GM18873 (cell line): Measurements from ENCODE around the gene PUM2.
"Not testable (repeated sequence)": the region's sequence is repeated elsewhere in the genome, so short reads cannot be mapped to it uniquely, and the experiment has no call there.

Source experiments
- ATAC-seq: cut with Tn5 transposase; IDR thresholded peaks from one replicate; pipeline ENCODE4 v1.9.1; 2021; ENCODE audit warnings: mild to moderate bottlenecking, moderate library complexity, moderate number of reproducible peaks; ENCODE audit not compliant: unreplicated experiment, low FRiP score

PUM2 gene, protein sequence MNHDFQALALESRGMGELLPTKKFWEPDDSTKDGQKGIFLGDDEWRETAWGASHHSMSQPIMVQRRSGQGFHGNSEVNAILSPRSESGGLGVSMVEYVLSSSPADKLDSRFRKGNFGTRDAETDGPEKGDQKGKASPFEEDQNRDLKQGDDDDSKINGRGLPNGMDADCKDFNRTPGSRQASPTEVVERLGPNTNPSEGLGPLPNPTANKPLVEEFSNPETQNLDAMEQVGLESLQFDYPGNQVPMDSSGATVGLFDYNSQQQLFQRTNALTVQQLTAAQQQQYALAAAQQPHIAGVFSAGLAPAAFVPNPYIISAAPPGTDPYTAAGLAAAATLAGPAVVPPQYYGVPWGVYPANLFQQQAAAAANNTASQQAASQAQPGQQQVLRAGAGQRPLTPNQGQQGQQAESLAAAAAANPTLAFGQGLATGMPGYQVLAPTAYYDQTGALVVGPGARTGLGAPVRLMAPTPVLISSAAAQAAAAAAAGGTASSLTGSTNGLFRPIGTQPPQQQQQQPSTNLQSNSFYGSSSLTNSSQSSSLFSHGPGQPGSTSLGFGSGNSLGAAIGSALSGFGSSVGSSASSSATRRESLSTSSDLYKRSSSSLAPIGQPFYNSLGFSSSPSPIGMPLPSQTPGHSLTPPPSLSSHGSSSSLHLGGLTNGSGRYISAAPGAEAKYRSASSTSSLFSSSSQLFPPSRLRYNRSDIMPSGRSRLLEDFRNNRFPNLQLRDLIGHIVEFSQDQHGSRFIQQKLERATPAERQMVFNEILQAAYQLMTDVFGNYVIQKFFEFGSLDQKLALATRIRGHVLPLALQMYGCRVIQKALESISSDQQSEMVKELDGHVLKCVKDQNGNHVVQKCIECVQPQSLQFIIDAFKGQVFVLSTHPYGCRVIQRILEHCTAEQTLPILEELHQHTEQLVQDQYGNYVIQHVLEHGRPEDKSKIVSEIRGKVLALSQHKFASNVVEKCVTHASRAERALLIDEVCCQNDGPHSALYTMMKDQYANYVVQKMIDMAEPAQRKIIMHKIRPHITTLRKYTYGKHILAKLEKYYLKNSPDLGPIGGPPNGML

DNA sequence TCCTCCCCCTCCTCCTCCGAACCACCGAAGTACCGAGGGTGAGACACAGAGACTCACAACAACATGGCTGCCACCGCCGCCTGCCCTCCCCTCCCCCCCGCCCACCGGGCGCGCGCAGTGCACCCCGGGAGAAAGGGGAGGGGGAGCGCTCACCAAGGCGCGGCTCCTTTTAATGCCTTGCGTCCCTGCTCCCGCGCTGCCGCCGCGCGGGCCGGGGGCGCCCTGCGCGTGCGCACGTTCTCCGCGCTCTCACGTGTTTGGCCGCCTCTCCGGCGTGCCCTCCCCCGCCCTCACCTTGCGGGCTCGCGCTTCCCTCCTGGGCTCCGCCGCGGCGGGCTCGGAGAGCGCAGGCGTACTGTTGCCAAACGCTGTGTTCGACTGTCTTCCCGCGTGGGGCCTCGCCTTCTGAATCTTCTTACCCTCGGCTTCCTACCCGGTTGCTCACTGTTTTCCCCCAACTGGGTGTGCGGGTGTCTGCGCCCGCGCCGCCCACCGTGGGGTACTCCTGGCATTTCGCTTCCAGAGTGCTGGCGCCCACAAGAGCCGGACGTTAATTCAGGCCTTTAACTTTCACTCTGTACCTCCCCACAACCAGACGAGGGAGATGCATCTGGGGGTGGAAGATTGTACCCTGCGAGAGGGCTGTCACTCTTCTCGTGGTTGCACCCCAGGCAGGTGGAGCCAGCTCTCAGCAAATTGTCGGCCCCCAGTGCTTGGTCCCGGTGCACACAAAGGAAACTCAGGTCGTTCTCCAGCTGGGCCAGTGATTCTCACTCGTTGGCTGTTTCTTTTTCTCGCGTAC is at the start of gene PUM2:
PUM2 (minus strand) TSS at position 92 of the 802 bp plus-strand sequence. CDS start 23,484 bp downstream, outside the sequence.
- ATAC-seq: peak; percentile 80

DNA sequence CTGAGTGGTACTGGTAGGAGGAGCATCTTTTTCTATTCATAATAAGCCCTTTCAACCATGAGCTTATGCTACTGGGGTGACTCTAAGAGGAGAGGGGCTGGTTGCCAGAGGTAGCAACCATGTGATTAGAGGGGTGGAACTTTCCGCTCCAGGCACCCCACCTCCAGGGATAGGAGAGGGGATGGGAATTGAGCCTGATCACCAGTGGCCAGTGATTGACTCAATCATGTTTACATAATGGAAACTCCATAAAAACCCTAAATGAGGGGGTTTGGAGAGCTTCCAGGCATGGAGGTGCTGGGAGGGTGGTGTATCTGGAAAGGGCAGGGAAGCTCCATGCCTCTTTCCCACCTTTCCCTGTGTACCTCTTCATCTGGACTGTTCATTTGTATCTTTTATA is 49.7 kb upstream of the PUM2 start:
- ATAC-seq: no peak

DNA sequence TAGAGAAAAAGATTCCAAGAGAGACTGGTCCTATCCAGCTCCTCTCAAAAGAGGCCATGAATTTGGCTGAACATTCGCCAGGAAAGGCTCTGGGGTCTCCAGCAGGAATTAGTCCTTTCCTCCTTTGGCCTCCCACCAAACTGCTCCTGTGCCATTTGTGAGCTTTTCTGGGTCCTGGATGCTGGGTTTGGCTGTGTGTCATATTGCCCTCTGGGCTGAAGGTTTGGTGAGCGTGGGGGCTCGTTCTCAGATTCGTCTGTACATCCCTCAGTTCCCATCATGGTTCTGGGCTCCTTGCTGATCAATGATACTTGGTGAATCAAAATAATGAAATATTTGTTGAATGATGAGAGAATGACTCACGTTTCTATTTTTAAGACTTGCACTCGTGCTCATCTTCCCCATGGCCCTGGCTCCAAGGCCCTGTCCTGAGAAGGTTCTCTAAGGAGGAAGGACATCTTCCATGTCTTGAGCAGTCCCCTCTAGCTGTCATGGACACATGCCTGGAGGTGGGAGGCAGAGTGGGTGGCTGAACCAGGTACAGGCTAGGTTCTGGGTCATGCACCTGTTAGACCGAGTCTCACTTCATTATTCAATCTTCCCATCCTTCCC is 48.4 kb upstream of the PUM2 start:
- no peak for ATAC-seq

DNA sequence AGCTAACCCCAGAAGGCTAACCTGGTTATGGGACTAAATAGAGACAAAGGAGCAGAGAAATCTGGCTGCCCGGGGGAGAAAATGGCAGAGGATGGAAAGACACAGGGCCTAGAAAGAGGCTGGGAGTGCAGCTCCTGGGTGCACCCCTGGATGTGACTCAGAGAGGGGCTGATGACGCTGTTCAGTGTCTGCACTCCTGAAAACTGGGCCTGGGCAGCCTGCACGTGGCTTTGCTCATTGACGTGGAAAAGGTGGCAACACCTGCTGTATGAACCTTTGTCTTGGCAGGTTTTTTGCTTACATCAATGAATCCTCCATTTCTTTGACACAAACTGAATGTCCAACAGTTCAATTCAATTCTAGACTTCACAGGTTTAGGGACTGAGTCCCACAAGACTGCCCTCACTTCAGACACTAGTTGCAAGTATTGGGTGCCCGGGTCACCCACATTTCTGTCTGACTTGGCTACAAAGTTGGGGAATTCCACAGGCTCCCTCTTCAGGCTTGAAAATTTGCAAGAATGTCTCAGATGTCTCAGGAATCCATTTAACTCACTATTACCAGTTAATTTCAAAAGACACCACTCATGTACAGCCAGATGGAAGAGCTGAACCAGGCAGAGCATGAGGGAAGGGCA is 47.3 kb upstream of the PUM2 start:
- ATAC-seq: no peak

DNA sequence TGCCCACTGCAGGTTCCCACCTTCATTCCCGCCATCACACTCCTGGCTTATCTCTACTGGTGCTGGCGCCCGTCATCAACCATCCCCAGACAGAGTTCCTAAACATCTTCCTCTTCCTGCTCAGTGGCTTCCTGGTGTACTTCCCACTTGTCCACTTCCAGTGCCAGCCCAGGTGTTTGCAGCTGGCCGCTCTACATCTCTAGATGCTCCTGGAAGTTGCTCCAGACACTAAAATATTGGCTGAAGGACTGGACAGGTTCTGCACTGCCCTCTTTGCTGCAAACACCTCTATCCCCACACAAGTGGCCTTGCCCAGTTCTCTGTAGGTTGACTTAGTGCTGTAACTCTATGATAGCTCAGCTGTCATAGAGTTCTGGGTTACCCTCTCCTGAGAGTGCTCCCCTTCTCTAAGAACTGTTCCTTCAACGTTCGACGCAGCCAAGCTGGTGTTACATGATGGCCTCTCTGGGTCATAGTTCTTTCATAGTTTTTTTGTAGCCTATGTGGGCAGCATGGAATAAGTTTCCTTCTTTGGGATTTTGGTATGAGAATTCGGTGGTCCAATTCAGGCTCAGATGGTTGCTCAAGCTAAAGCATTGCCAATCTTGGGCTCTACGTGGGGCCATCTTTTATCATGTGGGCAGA is 45.8 kb upstream of the PUM2 start:
- no peak for ATAC-seq

DNA sequence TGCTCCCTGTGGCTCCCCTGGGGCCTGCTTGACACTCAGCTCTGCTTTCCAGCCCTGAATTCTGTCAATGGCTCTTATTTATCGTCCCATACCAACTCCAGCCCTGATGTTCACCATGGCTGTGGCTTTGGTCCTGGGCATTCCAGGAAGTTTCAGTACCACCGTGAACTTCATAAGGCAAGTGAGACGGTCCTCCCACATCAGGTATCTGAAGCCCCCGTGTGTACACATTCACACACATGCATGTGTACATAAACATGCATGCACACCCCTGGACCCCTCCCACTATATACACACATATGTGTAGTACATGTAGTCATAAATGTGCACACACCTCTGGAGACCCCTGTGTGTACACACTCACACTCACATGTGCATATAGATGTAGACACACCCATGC is 43.3 kb upstream of the PUM2 start:
- ATAC-seq: no peak

DNA sequence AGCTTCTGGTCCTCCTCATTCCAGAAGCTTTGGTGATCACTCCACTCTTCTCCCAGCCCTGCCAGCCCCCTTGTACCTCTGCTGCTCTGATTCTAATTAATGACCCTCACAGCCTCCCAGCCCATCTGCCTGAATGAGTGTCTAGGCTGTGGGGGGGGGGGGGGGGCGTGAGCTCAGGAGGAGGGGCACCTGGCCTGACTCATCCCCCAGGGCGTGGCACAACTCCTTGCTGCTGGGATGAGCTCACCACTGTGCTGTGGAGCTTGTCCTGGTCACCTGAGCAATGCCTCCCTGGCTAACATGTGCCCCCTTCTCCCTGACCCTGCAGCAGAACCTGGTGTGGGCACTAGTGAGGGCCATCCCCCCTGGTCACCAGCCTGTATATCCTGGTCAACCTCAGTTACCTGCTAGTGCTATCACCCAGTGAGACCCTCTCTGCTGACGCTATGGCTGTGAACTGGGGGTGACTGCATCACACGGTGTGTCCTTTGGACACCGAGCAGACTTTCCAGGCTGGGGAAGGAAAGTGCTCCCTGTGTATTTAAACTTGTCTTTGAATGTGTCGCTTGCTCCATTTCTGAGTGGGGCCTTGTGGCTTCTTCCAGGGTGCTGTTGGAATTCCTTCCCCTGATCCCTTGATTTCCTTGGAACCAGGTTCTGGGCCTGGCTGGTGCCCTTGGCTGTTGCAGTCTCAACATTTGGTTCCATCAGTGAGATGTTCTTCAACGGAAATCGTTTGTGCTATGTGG is 41.5 kb upstream of the PUM2 start:
- no peak for ATAC-seq

DNA sequence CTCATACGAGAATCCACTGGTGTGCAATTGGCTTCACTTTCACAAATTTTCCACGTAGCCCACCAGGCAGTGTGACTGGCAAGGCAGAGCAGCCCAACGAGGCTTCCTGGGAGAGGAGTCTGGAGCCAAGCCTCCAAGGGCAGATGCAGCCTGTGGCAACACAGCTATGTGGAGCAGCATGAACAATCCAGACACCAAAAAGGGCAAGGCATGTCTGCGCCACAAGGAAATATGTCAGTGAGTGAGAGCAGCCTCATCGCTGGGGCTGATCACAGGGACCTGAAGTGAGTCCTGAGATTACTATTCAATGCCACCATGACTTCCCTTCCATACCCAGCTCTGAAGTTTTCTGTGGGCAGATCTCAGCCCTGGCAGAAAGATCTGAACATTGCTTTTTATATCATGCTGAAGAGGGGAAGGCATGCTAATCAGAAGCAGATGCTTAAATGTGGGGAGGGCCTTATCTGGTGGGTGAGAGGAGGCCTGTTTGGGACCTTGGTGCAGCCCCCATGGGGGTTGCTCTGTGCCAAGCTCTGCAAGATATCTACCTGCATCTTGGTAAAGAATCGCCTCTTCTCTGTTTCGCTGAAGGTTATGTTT is 40.0 kb upstream of the PUM2 start:
- no peak for ATAC-seq

DNA sequence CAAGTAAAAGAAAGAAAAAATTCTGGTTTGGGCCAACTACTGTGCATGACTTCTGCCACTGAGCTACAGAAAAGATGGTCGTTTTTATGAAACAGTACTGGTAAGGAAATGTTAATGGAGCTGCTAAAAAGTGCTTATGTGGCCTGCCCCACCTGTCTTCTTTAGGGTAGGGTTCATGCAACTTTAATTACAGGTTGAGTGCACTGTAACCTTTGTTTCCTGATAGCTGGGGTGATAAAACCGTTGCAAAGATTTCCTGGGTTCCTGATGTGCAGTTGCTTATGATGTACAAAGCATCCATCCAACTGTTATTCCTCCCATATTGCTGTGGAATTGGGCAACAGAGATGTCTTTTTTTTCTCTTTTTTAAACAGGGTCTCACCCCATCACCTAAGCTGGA is 34.3 kb upstream of the PUM2 start:
- no peak for ATAC-seq

DNA sequence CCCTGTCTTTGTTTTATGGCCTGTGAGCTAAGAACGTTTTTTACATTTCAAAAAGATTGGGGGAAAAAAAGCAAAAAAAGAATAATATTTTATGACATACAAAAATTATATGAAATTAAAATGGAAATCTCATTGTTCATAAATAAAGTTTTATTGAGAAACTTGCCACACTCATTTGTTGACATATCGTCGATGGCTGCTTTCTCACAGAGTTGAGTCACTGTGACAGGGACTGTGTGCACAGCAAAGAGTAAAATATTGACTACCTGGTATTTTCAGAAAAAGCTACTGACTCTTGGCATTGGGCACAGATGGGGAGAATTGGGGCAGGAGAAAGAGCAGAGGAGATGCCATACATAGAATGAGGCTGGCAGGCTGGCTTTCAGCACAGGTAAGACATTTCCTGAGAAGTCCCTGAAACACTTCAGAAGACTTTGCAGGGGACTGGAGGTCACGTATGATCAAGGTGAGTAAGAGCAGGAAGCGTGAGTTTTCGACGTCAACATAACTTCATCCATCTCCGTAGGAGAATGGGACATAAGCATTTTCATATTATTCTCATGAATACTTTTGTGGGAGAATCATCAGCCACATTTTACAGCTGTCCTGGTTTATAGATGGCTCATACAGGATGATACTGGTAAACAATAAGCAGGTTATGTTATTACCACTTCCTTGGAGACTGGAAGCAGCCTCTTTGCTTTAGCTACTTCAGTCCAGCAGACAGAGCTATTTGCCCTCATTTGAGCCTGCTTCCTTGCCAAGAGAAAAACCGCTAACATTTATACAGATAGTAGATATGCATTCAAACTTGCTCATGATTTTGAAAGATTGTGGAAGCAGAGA is 32.5 kb upstream of the PUM2 start:
- no peak for ATAC-seq

DNA sequence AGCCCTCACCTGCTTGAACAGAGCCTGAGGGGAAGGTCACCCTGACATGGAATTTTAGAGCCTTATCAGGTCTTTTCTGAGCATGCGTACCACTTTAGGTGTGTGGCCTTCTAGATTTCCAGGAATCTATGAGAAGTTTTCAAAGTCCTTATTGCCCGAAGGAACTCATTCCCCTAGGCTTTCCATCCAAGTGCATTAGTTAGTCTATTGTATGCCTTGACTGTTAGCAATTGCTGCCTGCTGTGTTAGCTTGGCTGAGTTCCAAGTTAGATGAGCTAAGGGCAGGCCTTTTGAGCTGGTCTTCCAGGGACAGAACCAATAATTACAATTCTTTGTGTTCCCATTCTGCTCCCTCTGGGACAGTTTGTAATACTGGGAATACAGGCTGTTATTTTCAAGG is 30.8 kb upstream of the PUM2 start:
- ATAC-seq: no peak

DNA sequence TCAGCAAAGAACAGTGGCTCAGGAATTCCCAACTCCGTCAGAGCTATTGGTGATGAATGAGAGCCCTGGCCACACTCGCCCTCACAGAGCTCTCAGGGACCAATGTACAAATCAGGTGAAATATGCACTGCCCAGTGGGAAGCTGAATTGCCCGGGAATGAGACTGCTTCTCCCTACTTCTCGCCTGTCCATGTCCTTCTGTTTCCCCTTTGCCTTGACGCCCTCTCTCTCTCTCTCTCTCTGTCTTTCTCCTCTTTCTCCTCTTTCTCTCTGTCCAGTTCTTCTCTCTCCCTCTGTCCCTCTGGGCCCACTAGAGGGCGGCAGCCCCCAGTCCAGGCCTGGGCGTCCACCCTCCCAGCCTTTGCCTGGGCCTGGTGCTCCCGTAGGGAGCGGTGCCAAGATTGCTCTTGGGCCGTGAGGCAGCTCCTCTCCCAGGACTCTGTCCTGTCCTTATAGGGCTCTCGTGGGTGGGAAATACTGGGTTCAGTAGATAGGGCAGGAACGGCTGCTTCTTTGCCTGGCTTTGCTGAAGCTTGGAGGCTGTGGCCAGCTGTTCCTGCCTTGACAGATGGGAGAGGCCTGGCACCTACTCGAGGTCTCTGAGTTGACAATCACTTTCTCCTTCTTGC is 28.4 kb upstream of the PUM2 start:
- no peak for ATAC-seq

DNA sequence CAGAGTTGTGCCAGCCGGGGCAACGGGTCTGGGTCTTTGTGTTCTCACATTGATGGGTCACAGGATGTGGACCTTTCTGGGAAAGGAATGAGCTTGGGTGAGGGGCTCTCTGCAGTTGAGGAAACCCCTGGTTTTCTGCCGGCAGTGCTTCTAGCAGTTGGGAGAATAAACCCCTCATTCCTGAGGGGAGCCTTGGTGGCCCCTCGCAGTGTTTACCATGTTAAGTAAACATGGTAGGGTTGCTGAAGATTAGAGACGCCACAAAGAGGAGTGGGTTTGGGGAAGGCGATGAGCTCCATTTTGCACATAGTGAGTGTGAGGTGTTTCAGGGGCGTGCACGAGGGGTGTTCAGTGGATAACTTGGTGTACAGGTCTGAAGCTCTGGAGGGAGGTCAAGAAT is 27.7 kb upstream of the PUM2 start:
- ATAC-seq: no peak

DNA sequence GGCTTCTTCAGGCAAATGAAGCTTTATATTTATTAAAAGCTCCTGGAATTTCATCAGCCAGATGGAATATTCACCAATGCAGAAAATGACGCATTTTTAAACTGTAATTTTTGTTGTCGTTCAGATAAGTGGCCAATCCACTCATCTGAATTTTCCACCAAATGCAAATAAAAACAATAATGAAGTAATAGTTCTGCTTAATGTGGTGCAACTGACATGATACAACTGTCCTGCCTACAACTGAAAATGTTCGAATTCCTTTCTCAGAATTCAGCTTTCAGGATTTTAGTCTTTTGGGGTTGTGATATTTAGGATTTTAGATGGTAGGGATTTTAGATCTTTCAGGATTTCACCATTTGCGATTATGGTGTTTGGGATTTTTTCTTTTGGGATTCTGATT is 27.1 kb upstream of the PUM2 start:
- no peak for ATAC-seq

DNA sequence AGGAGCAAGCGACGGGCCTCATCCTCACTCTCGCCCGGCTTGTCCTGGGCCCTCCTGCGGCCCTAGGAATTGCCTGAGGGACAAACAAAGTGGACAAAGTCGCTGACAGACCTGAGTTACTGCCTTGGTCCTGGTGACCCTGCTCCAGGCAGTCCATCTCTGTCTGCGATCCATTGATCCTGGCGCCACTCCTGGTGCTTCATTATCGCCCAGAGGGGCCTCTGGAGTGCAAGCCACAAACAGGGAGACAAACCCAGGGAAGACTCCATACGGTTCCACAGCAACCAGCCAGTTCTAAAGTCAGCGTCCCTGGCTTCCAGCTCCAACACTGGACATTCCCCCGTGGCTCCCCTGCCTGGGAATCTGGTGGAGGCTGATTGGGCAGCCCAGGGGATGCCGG is 24.3 kb upstream of the PUM2 start:
- not testable (repeated sequence) for ATAC-seq

DNA sequence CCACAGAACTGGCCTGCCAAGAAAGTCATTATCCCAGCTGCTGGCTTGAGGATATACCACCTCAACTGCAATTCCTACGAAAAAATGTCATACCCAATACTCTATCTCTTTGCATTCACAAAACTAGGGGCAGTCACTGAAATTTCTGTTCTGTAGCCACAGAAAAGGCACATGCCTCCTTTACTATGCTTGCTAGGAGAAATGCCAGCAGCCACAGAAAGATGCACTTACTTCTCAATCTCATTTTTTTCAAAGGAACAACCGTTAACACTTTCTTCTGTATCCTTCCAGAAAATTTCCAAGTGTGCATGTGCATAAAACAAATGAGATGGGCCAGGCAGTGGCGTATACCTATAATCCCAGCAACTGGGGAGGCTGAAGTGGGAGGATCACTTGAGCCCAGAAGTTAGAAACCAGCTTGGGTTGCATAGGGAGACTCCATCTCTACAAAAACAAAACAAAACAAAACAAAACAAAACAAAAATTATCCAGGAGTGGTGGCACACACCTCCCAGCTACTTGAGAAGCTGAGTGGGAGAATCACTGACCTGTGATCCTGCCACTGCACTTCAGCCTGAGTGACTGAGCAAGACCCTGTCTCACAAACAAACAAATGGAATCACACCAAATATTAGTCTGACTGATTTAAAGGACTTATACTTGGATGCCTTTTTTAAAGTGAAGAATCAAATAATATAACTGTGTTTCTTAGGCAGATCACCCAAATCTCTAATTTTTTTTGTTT is 22.4 kb upstream of the PUM2 start:
- ATAC-seq: no peak
